IMR-90 (cell line): ENCODE results near the gene PEX7. TPM values are rescaled to one million over a fixed set of nuclear protein-coding genes. Genes with fewer than 3 reads are reported as not detected.

ENCODE experiments used
- ATAC-seq: fragments of 200-7000 bp; cut with Tn5 transposase; 2 replicates; pipeline ENCODE4 v1.9.1; 2020; ENCODE audit warnings: low read depth, mild to moderate bottlenecking, moderate library complexity
- BruUV-seq: library from RNA; stranded (reverse); fragments of 400-500 nt; replicated peaks from 2 replicates; lab custom pipeline; 2021; lab: Mats Ljungman, UMichigan
- CTCF ChIA-PET: fragments of 300-600 bp; formaldehyde crosslinking; extraction: SDS; loops from one replicate; lab custom pipeline; 2021; ENCODE audit warnings: antibody characterized with exemption; lab: Yijun Ruan, JAX
- POLR2A ChIA-PET: fragments of 300-600 bp; sonication (Branson Sonifier 250); formaldehyde crosslinking; loops from one replicate; lab custom pipeline; 2022; ENCODE audit warnings: antibody characterized with exemption; ENCODE audit not compliant: unreplicated experiment; lab: Charles Lee
- DNase-seq: peaks from one replicate; pipeline ENCODE4 v3.0.0; 2013
- H2AFZ ChIP-seq: replicated peaks from 2 replicates; pipeline ENCODE3; 2013; ENCODE audit warnings: low read length, mild to moderate bottlenecking; ENCODE audit not compliant: poor library complexity
- H2AK5ac ChIP-seq: 2 replicates; pipeline ENCODE4 v1.6.1; 2013; ENCODE audit warnings: low read depth, low read length, inconsistent platforms
- H2AK9ac ChIP-seq: replicated peaks from 2 replicates; pipeline ENCODE3; 2013; ENCODE audit warnings: mild to moderate bottlenecking, low read depth, low read length, moderate library complexity; ENCODE audit not compliant: poor library complexity
- H2BK120ac ChIP-seq: 2 replicates; pipeline ENCODE4 v1.6.1; 2013; ENCODE audit warnings: low read depth, low read length, inconsistent platforms
- H2BK15ac ChIP-seq: 3 replicates; pipeline ENCODE4 v1.6.1; 2013; ENCODE audit warnings: low read depth, low read length, inconsistent platforms
- H2BK20ac ChIP-seq: 2 replicates; pipeline ENCODE4 v1.6.1; 2013; ENCODE audit warnings: low read depth, mild to moderate bottlenecking, inconsistent platforms, low read length, moderate library complexity
- H2BK5ac ChIP-seq: 2 replicates; pipeline ENCODE4 v1.6.1; 2013; ENCODE audit warnings: mild to moderate bottlenecking, low read depth, low read length, inconsistent platforms; ENCODE audit not compliant: poor library complexity, severe bottlenecking
- H3K14ac ChIP-seq: replicated peaks from 2 replicates; pipeline ENCODE4 v1.6.1; 2013; ENCODE audit warnings: low read depth, low read length, inconsistent platforms
- H3K18ac ChIP-seq: 2 replicates; pipeline ENCODE4 v1.6.1; 2013; ENCODE audit warnings: low read depth, low read length, control low read depth
- H3K23ac ChIP-seq: 2 replicates; pipeline ENCODE4 v1.6.1; 2013; ENCODE audit warnings: low read depth, low read length, inconsistent platforms
- H3K27ac ChIP-seq: 2 replicates; pipeline ENCODE4 v1.5.1; 2013; ENCODE audit warnings: mild to moderate bottlenecking, control low read depth, low read length; ENCODE audit not compliant: insufficient read depth
- H3K27me3 ChIP-seq: 2 replicates; pipeline ENCODE4 v1.6.1; 2013; ENCODE audit warnings: low read length; ENCODE audit not compliant: control insufficient read depth, insufficient read depth
- H3K36me3 ChIP-seq: 2 replicates; pipeline ENCODE4 v1.6.1; 2013; ENCODE audit warnings: low read length, mixed read lengths; ENCODE audit not compliant: control insufficient read depth, insufficient read depth
- H3K4ac ChIP-seq: 2 replicates; pipeline ENCODE4 v1.6.1; 2013; ENCODE audit warnings: low read depth, low read length, inconsistent platforms
- H3K4me1 ChIP-seq: 2 replicates; pipeline ENCODE4 v1.6.1; 2013; ENCODE audit warnings: low read length, mixed read lengths; ENCODE audit not compliant: control insufficient read depth, insufficient read depth
- H3K4me2 ChIP-seq: 2 replicates; pipeline ENCODE4 v1.6.1; 2013; ENCODE audit warnings: low read depth, mild to moderate bottlenecking, control low read depth, low read length, moderate library complexity
- H3K4me3 ChIP-seq: 2 replicates; pipeline ENCODE4 v1.5.1; 2013; ENCODE audit warnings: low read depth, mild to moderate bottlenecking, control low read depth, low read length, moderate library complexity; ENCODE audit not compliant: insufficient read depth
- H3K56ac ChIP-seq: 2 replicates; pipeline ENCODE4 v1.6.1; 2013; ENCODE audit warnings: low read length, inconsistent platforms; ENCODE audit not compliant: insufficient read depth; ENCODE audit errors: extremely low read depth
- H3K79me1 ChIP-seq, 2 experiments: 2 replicates each; pipeline ENCODE4 v1.6.1; 2013; ENCODE audit warnings: low read length in 2 of 2, inconsistent platforms in 1 of 2, low read depth in 1 of 2
- H3K9ac ChIP-seq: 2 replicates; pipeline ENCODE4 v1.6.1; 2013; ENCODE audit warnings: low read depth, low read length, control low read depth
- H3K9me1 ChIP-seq: 2 replicates; pipeline ENCODE4 v1.6.1; 2013; ENCODE audit warnings: low read length, inconsistent platforms; ENCODE audit not compliant: insufficient read depth
- H3K9me3 ChIP-seq: 2 replicates; pipeline ENCODE4 v1.6.1; 2013; ENCODE audit warnings: low read length; ENCODE audit not compliant: control insufficient read depth, insufficient read depth
- H4K20me1 ChIP-seq: 2 replicates; pipeline ENCODE4 v1.6.1; 2013; ENCODE audit warnings: low read length, inconsistent platforms; ENCODE audit not compliant: insufficient read depth
- H4K5ac ChIP-seq: 2 replicates; pipeline ENCODE4 v1.6.1; 2013; ENCODE audit warnings: mild to moderate bottlenecking, low read depth, low read length, control low read depth
- H4K8ac ChIP-seq, 2 experiments: 2 replicates each; pipeline ENCODE4 v1.6.1; 2013; ENCODE audit warnings: low read depth in 2 of 2, low read length in 2 of 2, control low read depth in 1 of 2, inconsistent platforms in 1 of 2
- H4K91ac ChIP-seq: 2 replicates; pipeline ENCODE4 v1.6.1; 2013; ENCODE audit warnings: low read depth, low read length, inconsistent platforms; ENCODE audit not compliant: insufficient read depth
- BHLHE40 ChIP-seq: fragments of 150-350 bp; IDR thresholded peaks from 2 replicates; pipeline ENCODE4 v1.6.1; 2016; ENCODE audit warnings: mild to moderate bottlenecking, low read depth, low read length
- WGBS, 2 experiments: methylation state at CpG; one replicate each; pipeline versions ENCODE4 v1.1.5 to v1.1.7; 2013; ENCODE audit warnings: missing lambda C conversion rate in 2 of 2; ENCODE audit not compliant: insufficient read length in 1 of 2; ENCODE audit errors: extremely low coverage in 2 of 2; 5-methylcytosine and 5-hydroxymethylcytosine counted together
- dilution Hi-C: fragments of 300-500 bp; cut with HindIII; formaldehyde crosslinking; loops from one replicate; pipeline ENCODE4 v1.14.3; 2018; ENCODE audit warnings: low sequenced_read_pairs; ENCODE audit not compliant: unreplicated experiment
- in situ Hi-C: fragments of 300-500 bp; cut with MboI; formaldehyde crosslinking; loops from 3 replicates; pipeline ENCODE4 v1.14.3; 2019; ENCODE audit warnings: low sequenced_read_pairs, inconsistent platforms, mixed read lengths
- intact Hi-C: fragments of 100-400 bp; cut with micrococcal nuclease; formaldehyde crosslinking; loops from 2 replicates; pipeline ENCODE4 v1.10.0; 2022
- polyA plus RNA-seq, 3 experiments: library from polyadenylated mRNA; depleted of rRNA; stranded (reverse); fragments of >200 nt; gene quantifications; 2 replicates each; pipeline ENCODE4 v1.2.3, GENCODE V29; 2012; ENCODE audit warnings: low replicate concordance in 1 of 3
- total RNA-seq: library from RNA; depleted of rRNA; stranded (reverse); fragments of >200 nt; gene quantifications from 2 replicates; pipeline ENCODE4 v1.2.3, GENCODE V29; 2012

The PEX7 gene
- total and polyA plus RNA-seq, 2 of the 4 experiments (the other 2 are of a cell fraction) = 5.4 to 7.0 TPM

DNA sequence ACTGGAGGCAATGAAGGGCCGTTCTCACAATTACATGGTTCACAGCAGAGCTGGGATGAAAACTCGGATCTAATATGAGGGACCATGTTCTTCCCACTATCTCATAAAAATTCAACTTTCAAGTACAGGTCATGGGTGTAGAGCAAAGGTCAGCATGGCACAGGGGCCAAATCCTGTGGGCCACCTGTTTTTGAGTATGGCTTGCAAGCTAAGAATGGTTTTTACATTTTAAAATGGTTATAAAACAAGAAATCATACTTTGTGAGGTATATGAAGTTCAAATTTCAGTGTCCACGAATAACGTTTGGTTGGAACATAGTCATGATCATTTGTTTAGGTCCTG is 34.7 kb upstream of the PEX7 start:
- dilution Hi-C loops = no loop called here
- no peak for DNase-seq
- ATAC-seq = no peak
- peak overlapping the region; percentile 81 for H3K23ac ChIP-seq
- H2AFZ ChIP-seq = no peak overlapping the region
- H3K27me3 ChIP-seq = no peaks in the 10 kb centered on the region
- H4K8ac ChIP-seq = peak overlapping the region; percentile 75 to 91
- peak overlapping the region; percentile 78 for H3K56ac ChIP-seq
- peak overlapping the region; percentile 93 for H2BK20ac ChIP-seq
- no TSS peak for BruUV-seq
- H3K27ac ChIP-seq = peak overlapping the region; percentile 95
- peak overlapping the region; percentile 99 for H2BK5ac ChIP-seq
- peak overlapping the region; percentile 92 for H3K18ac ChIP-seq
- peak overlapping the region; percentile 86 for H4K5ac ChIP-seq
- ChIA-PET CTCF (interaction anchor here (0.9 kb wide), 1 partner anchor 143 kb away, joined by 4 read pairs; no protein-coding TSS in a partner anchor), POLR2A (no interaction called here)
- peak overlapping the region; percentile 70 for H2AK9ac ChIP-seq
- H4K20me1 ChIP-seq = no peaks in the 10 kb centered on the region
- H3K9ac ChIP-seq = peak overlapping the region; percentile 63; the same call in 1 of the 2 replicates
- peak overlapping the region; percentile 96 for H2BK15ac ChIP-seq
- no peaks in the 10 kb centered on the region for H3K9me3 ChIP-seq
- TF ChIP-seq BHLHE40 = no peak
- in situ Hi-C loops = loop anchor here (25.0 kb wide), 1 partner anchor 500 kb away; the partner anchor contains the start of gene BCLAF1
- H3K4me1 ChIP-seq = peaks cover 25% of the 10 kb centered on the region
- peak overlapping the region; percentile 98 for H3K4ac ChIP-seq
- no peaks in the 10 kb centered on the region for H3K36me3 ChIP-seq
- H3K4me3 ChIP-seq = peak overlapping the region; percentile 19; the same call in 1 of the 2 replicates
- no CpG with 5 or more reads among the region's 4 CpGs for WGBS, 2 experiments
- peak overlapping the region; percentile 96 for H2BK120ac ChIP-seq
- H3K4me2 ChIP-seq = peak overlapping the region; percentile 97
- H3K14ac ChIP-seq = peak overlapping the region; percentile 92
- peaks cover 22% of the 10 kb centered on the region for H3K9me1 ChIP-seq
- H3K79me1 ChIP-seq = peaks cover 23 to 59% of the 10 kb centered on the region in 2 experiments
- intact Hi-C loops = no loop called here
- H4K91ac ChIP-seq = peak overlapping the region; percentile 96
- peak overlapping the region; percentile 76 for H2AK5ac ChIP-seq
